CD4-positive, alpha-beta T cell treated with Interleukin-12 subunit alpha and Interleukin-12 subunit beta, for 1 hour (primary cell): Measurements from ENCODE around the gene CRYBG1.
"Not testable (repeated sequence)": the region's sequence is repeated elsewhere in the genome, so short reads cannot be mapped to it uniquely, and the experiment has no call there.

ENCODE experiments used
- DNase-seq: peaks from one replicate; pipeline ENCODE4 v3.0.0-alpha.2; 2020

The CRYBG1 gene

GRCh38 chr6:106373502-106374239 lies 13.2 kb downstream of the CRYBG1 start:
- no peak for DNase-seq

GRCh38 chr6:106377061-106377540 lies 16.6 kb downstream of the CRYBG1 start:
- DNase-seq, result no peak

- no peak for DNase-seq
Measured at GRCh38 chr6:106379951-106380350, 19.4 kb downstream of the CRYBG1 start.

GRCh38 chr6:106380407-106380806 lies 19.9 kb downstream of the CRYBG1 start:
- DNase-seq, result no peak

- no peak for DNase-seq
Measured at GRCh38 chr6:106381223-106381622, 20.7 kb downstream of the CRYBG1 start.

GRCh38 chr6:106381881-106382280 lies 21.4 kb downstream of the CRYBG1 start:
- no peak for DNase-seq

GRCh38 chr6:106383573-106383972 lies 23.1 kb downstream of the CRYBG1 start:
- no peak for DNase-seq

GRCh38 chr6:106385530-106385929 lies 25.0 kb downstream of the CRYBG1 start:
- DNase-seq, result no peak

GRCh38 chr6:106387875-106388274 lies 27.4 kb downstream of the CRYBG1 start:
- DNase-seq, result no peak

GRCh38 chr6:106390088-106390487 lies 29.6 kb downstream of the CRYBG1 start:
- no peak for DNase-seq

- no peak for DNase-seq
Measured at GRCh38 chr6:106396426-106397220, 36.1 kb downstream of the CRYBG1 start.

GRCh38 chr6:106397431-106397830 lies 36.9 kb downstream of the CRYBG1 start:
- no peak for DNase-seq

GRCh38 chr6:106398621-106399020 lies 38.1 kb downstream of the CRYBG1 start:
- no peak for DNase-seq

- DNase-seq, result not testable (repeated sequence)
Measured at GRCh38 chr6:106405044-106405443, 44.5 kb downstream of the CRYBG1 start.

GRCh38 chr6:106411056-106411455 lies 50.5 kb downstream of the CRYBG1 start:
- no peak for DNase-seq

GRCh38 chr6:106411643-106412200 lies 51.2 kb downstream of the CRYBG1 start:
- DNase-seq, result no peak

- no peak for DNase-seq
Measured at GRCh38 chr6:106413016-106413415, 52.5 kb downstream of the CRYBG1 start.

GRCh38 chr6:106413722-106414121 lies 53.2 kb downstream of the CRYBG1 start:
- no peak for DNase-seq

GRCh38 chr6:106415921-106416320 lies 55.4 kb downstream of the CRYBG1 start:
- DNase-seq, result no peak

- no peak for DNase-seq
Measured at GRCh38 chr6:106417572-106418147, 57.1 kb downstream of the CRYBG1 start.

- DNase-seq, result no peak
Measured at GRCh38 chr6:106419900-106420613, 59.5 kb downstream of the CRYBG1 start.

GRCh38 chr6:106421496-106421895 lies 61.0 kb downstream of the CRYBG1 start:
- no peak for DNase-seq

- DNase-seq, result no peak
Measured at GRCh38 chr6:106422534-106422933, 62.0 kb downstream of the CRYBG1 start.
